CD14-positive monocyte (primary cell): ENCODE measurements around the gene BMX. TPM values are rescaled to one million over a fixed set of nuclear protein-coding genes. Genes with fewer than 3 reads are reported as not detected.

Source experiments
- DNase-seq, 3 donors: peaks; one replicate each; pipeline ENCODE4 v3.0.0-alpha.2; 2011 to 2022
- H2AFZ ChIP-seq: 2 replicates; pipeline ENCODE4 v1.6.0; 2012; ENCODE audit warnings: mild to moderate bottlenecking, low read depth, low read length, inconsistent platforms; ENCODE audit not compliant: insufficient read depth, poor library complexity, severe bottlenecking
- H3K27ac ChIP-seq, 2 donors: 1 replicate in 1 of 2; 2 replicates in 1 of 2; pipeline ENCODE4 v1.5.1; 2012 to 2013; ENCODE audit warnings: low read length in 2 of 2, control low read depth in 1 of 2, inconsistent platforms in 1 of 2, low read depth in 1 of 2, mild to moderate bottlenecking in 1 of 2
- H3K27me3 ChIP-seq, 2 donors: one replicate each; pipeline versions ENCODE4 v1.6.0 to v1.6.1; 2011 to 2013; ENCODE audit warnings: low read length in 2 of 2; ENCODE audit not compliant: control insufficient read depth in 2 of 2, insufficient read depth in 2 of 2
- H3K36me3 ChIP-seq, 2 donors: replicated peaks in 1 of 2; 1 replicate in 1 of 2; 2 replicates in 1 of 2; pipeline versions ENCODE4 v1.5.1 to v1.6.1; 2012 to 2013; ENCODE audit warnings: low read length in 2 of 2, control low read depth in 1 of 2, inconsistent platforms in 1 of 2, mild to moderate bottlenecking in 1 of 2; ENCODE audit not compliant: insufficient read depth in 2 of 2, control insufficient read depth in 1 of 2
- H3K4me1 ChIP-seq, 2 donors: 1 replicate in 1 of 2; 2 replicates in 1 of 2; pipeline versions ENCODE4 v1.5.1 to v1.6.1; 2012 to 2013; ENCODE audit warnings: low read length in 2 of 2, control low read depth in 1 of 2, inconsistent platforms in 1 of 2, mild to moderate bottlenecking in 1 of 2, moderate library complexity in 1 of 2; ENCODE audit not compliant: insufficient read depth in 2 of 2, control insufficient read depth in 1 of 2
- H3K4me2 ChIP-seq: replicated peaks from 2 replicates; pipeline ENCODE3; 2012; ENCODE audit warnings: low read length, moderate library complexity, mild to moderate bottlenecking; ENCODE audit not compliant: poor library complexity, severe bottlenecking; ENCODE audit errors: extremely low read depth
- H3K4me3 ChIP-seq, 3 experiments: fragments of 200-600 bp in 1 of 3; sonication (generic) in 1 of 3; replicated peaks in 1 of 3; 1 replicate in 2 of 3; 2 replicates in 1 of 3; pipeline ENCODE4 v1.5.1; 2011 to 2013; ENCODE audit warnings: low read length in 3 of 3, mild to moderate bottlenecking in 3 of 3, control low read depth in 2 of 3, low read depth in 2 of 3, inconsistent platforms in 1 of 3, moderate library complexity in 1 of 3
- H3K79me2 ChIP-seq: 2 replicates; pipeline ENCODE4 v1.6.0; 2012; ENCODE audit warnings: mild to moderate bottlenecking, control low read depth, inconsistent platforms, low read length, moderate library complexity; ENCODE audit not compliant: insufficient read depth
- H3K9ac ChIP-seq: 2 replicates; pipeline ENCODE4 v1.6.0; 2017; ENCODE audit warnings: low read length, mild to moderate bottlenecking; ENCODE audit not compliant: insufficient read depth, poor library complexity, severe bottlenecking
- H3K9me3 ChIP-seq, 2 donors: replicated peaks in 1 of 2; 1 replicate in 1 of 2; 2 replicates in 1 of 2; pipeline versions ENCODE4 v1.5.1 to v1.6.1; 2012 to 2013; ENCODE audit warnings: low read length in 2 of 2, control low read depth in 1 of 2; ENCODE audit not compliant: control insufficient read depth in 1 of 2, insufficient read depth in 1 of 2
- H4K20me1 ChIP-seq: 2 replicates; pipeline ENCODE4 v1.6.0; 2012; ENCODE audit warnings: mild to moderate bottlenecking, low read length, control low read depth, moderate library complexity; ENCODE audit not compliant: insufficient read depth
- H3K27ac Mint-ChIP-seq, 7 donors: one replicate each; pipeline ENCODE4 v1.8.0; 2020; ENCODE audit warnings: mild to moderate bottlenecking in 7 of 7, mixed read lengths in 7 of 7, moderate library complexity in 6 of 7, inconsistent platforms in 2 of 7
- H3K27me3 Mint-ChIP-seq, 3 donors: one replicate each; pipeline ENCODE4 v1.8.0; 2021 to 2022; ENCODE audit warnings: low read depth in 3 of 3, mild to moderate bottlenecking in 3 of 3, mixed read lengths in 3 of 3, moderate library complexity in 3 of 3, inconsistent platforms in 1 of 3
- H3K36me3 Mint-ChIP-seq, 2 donors: one replicate each; pipeline ENCODE4 v1.8.0; 2020; ENCODE audit warnings: mixed read lengths in 2 of 2, inconsistent platforms in 1 of 2, mild to moderate bottlenecking in 1 of 2
- H3K4me1 Mint-ChIP-seq: one replicate; pipeline ENCODE4 v1.8.0; 2020; ENCODE audit warnings: mild to moderate bottlenecking, mixed read lengths
- H3K4me3 Mint-ChIP-seq, 2 donors: one replicate each; pipeline ENCODE4 v1.8.0; 2020; ENCODE audit warnings: mild to moderate bottlenecking in 2 of 2, mixed read lengths in 2 of 2, moderate library complexity in 1 of 2
- H3K9me3 Mint-ChIP-seq, 7 donors: one replicate each; pipeline ENCODE4 v1.8.0; 2020 to 2022; ENCODE audit warnings: mixed read lengths in 7 of 7, mild to moderate bottlenecking in 6 of 7, moderate library complexity in 6 of 7, inconsistent platforms in 2 of 7
- WGBS: methylation state at CpG from one replicate; pipeline ENCODE4 v1.1.5; 2013; ENCODE audit warnings: missing lambda C conversion rate; ENCODE audit not compliant: insufficient coverage; 5-methylcytosine and 5-hydroxymethylcytosine counted together
- intact Hi-C, 2 donors: fragments of 100-400 bp; cut with micrococcal nuclease; formaldehyde crosslinking; loops; one replicate each; pipeline versions ENCODE4 v1.15.0 to v1.15.1; 2023
- polyA plus RNA-seq, 3 donors: library from polyadenylated mRNA; depleted of rRNA in 1 of 3; unstranded in 2 of 3; stranded (reverse) in 1 of 3; fragments of 300-500 nt in 2 of 3; fragments of >200 nt in 1 of 3; fragmentation: Illumina TruSeq in 2 of 3; gene quantifications; 1 replicate in 2 of 3; 2 replicates in 1 of 3; pipeline ENCODE4 v1.2.3, GENCODE V29; 2012 to 2021
- TF ChIP-seq, protein P1 (sequence below): fragments of 200-600 bp; IDR thresholded peaks from one replicate; pipeline ENCODE4 v1.8.0; 2022; ENCODE audit warnings: antibody characterized with exemption, mild to moderate bottlenecking

BMX gene
- polyA plus RNA-seq, 3 donors = 0.15 to 0.26 (median 0.22) TPM

DNA sequence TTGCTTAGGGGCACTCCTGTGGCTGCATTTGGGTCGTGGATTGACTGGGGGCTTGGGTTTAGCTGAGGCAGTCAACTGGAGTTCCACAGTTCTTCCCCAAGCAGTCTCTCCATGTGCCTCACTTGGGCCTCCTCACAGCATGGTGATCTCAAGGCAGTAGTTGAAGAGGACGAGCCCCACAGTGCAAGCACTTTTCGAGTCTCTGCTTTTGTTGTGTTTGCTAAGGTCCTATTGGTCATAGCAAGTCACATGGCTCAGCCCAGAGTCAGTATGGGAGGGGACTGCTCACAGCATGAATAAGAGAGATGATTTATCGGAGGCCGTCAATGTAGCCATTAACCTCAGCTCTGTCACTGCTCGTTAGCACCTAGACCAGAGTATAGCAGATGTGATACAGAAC lies 29.7 kb downstream of the BMX start:
- no peaks in the 10 kb centered on the region for H3K36me3 Mint-ChIP-seq
- WGBS = 100% methylated on average over 2 of the region's 6 CpGs
- H3K27ac Mint-ChIP-seq = no peak overlapping the region
- no peak overlapping the region for H3K4me3 ChIP-seq
- H3K36me3 ChIP-seq = no peaks in the 10 kb centered on the region
- peaks cover 0 to 28% (median 3%) of the 10 kb centered on the region in 3 donors for H3K27me3 Mint-ChIP-seq
- H3K9ac ChIP-seq = no peak overlapping the region
- H3K9me3 ChIP-seq = no peaks in the 10 kb centered on the region
- H3K4me2 ChIP-seq = no peak overlapping the region
- H3K27me3 ChIP-seq = peaks cover 0 to 58% of the 10 kb centered on the region in 2 donors
- H4K20me1 ChIP-seq = no peaks in the 10 kb centered on the region
- H3K4me1 Mint-ChIP-seq = no peaks in the 10 kb centered on the region
- H3K79me2 ChIP-seq = no peaks in the 10 kb centered on the region
- DNase-seq = no peak
- no peak overlapping the region for H2AFZ ChIP-seq
- no peak overlapping the region for H3K27ac ChIP-seq
- H3K4me1 ChIP-seq = no peaks in the 10 kb centered on the region
- H3K4me3 Mint-ChIP-seq = no peak overlapping the region
- TF ChIP-seq, protein P1, sequence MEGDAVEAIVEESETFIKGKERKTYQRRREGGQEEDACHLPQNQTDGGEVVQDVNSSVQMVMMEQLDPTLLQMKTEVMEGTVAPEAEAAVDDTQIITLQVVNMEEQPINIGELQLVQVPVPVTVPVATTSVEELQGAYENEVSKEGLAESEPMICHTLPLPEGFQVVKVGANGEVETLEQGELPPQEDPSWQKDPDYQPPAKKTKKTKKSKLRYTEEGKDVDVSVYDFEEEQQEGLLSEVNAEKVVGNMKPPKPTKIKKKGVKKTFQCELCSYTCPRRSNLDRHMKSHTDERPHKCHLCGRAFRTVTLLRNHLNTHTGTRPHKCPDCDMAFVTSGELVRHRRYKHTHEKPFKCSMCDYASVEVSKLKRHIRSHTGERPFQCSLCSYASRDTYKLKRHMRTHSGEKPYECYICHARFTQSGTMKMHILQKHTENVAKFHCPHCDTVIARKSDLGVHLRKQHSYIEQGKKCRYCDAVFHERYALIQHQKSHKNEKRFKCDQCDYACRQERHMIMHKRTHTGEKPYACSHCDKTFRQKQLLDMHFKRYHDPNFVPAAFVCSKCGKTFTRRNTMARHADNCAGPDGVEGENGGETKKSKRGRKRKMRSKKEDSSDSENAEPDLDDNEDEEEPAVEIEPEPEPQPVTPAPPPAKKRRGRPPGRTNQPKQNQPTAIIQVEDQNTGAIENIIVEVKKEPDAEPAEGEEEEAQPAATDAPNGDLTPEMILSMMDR = no peak
- intact Hi-C loops = no loop called here
- no peaks in the 10 kb centered on the region for H3K9me3 Mint-ChIP-seq

DNA sequence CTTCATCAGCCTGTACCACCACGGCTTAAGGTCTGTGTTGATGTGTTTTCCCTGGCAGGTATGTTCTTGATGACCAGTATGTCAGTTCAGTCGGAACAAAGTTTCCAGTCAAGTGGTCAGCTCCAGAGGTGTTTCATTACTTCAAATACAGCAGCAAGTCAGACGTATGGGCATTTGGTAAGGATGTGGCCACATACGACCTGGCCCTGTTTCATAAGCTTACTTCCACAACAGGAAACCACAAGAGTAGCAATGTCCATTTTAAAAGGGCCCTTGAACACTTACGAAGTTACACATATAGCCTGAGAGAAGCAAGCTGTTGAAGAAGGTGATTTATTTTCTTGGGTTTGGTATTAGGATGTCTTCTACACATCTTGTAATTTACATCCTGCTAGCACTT lies 46.1 kb downstream of the BMX start:
- peaks cover 26% of the 10 kb centered on the region for H3K4me1 Mint-ChIP-seq
- intact Hi-C loops = no loop called here
- peaks cover 1 to 25% (median 2%) of the 10 kb centered on the region in 3 donors for H3K27me3 Mint-ChIP-seq
- Histone ChIP-seq H4K20me1 (no peaks in the 10 kb centered on the region), H3K36me3 (no peaks in the 10 kb centered on the region), H3K9me3 (no peaks in the 10 kb centered on the region), H2AFZ (no peak overlapping the region), H3K79me2 (no peaks in the 10 kb centered on the region), H3K9ac (no peak overlapping the region), H3K27me3 (peaks cover 0 to 61% of the 10 kb centered on the region in 2 donors), H3K4me2 (peak overlapping the region; percentile 10), H3K4me1 (peaks cover 14 to 18% of the 10 kb centered on the region in 2 donors), H3K27ac (peak overlapping the region in 1 of 2 donors; percentile 17), H3K4me3 (no peak overlapping the region)
- H3K4me3 Mint-ChIP-seq = no peak overlapping the region
- peak; percentile 11 to 14 (median 14) for DNase-seq
- peak overlapping the region in 5 of 7 donors; percentile 6 to 73 (median 50) for H3K27ac Mint-ChIP-seq
- no peaks in the 10 kb centered on the region for H3K36me3 Mint-ChIP-seq
- no CpG with 5 or more reads among the region's 5 CpGs for WGBS
- TF ChIP-seq, protein P1 = no peak
- no peaks in the 10 kb centered on the region for H3K9me3 Mint-ChIP-seq
